C4-2B (cell line): ENCODE data around the gene EXOSC3.

Experiments used
- ZFX ChIP-seq: fragments of 450-650 bp; IDR thresholded peaks from 2 replicates; pipeline ENCODE4 v1.6.1; 2017
- TF ChIP-seq, protein P1 (sequence below): fragments of 450-650 bp; conservative IDR thresholded peaks from 2 replicates; pipeline ENCODE4 v1.5.1; 2017; ENCODE audit warnings: mild to moderate bottlenecking

DNA sequence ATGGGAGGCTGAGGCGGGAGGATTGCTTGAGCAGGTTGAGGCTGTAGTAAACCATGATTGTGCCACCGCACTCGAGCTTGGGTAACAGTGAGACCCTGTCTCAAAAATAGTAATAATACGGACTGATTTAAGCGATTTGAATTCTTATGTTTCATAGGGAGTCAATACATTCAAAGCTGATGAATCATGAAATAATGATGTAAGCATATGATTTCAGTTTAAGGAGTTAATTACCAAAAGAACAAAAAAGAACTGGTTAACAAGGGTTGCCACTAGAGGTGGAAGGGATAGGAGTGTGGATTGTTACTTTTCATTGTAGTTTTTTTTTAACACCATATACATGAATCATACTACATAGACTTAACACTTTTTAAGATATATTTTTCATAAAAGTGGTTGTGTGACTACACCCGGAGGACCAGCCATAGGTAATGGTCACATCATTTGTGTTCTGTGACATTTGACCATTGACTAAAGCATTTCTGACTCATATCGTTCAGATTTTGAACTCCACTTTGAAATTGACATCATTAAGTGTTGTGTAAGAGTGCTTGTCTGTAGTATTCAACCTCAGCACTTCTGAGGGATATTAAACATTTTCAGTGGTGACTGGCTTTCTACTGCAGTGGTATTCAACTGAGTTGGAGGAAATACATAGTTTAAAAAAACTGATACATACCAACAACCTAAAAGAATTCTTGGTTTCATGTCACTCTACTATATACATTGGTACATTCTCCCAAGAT, 24.3 kb downstream of the EXOSC3 start:
- TF ChIP-seq, protein P1, sequence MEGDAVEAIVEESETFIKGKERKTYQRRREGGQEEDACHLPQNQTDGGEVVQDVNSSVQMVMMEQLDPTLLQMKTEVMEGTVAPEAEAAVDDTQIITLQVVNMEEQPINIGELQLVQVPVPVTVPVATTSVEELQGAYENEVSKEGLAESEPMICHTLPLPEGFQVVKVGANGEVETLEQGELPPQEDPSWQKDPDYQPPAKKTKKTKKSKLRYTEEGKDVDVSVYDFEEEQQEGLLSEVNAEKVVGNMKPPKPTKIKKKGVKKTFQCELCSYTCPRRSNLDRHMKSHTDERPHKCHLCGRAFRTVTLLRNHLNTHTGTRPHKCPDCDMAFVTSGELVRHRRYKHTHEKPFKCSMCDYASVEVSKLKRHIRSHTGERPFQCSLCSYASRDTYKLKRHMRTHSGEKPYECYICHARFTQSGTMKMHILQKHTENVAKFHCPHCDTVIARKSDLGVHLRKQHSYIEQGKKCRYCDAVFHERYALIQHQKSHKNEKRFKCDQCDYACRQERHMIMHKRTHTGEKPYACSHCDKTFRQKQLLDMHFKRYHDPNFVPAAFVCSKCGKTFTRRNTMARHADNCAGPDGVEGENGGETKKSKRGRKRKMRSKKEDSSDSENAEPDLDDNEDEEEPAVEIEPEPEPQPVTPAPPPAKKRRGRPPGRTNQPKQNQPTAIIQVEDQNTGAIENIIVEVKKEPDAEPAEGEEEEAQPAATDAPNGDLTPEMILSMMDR: no peak
- TF ChIP-seq ZFX: no peak
